Subcutaneous adipose tissue (tissue), 4 donors: ENCODE measurements around the gene PCDHAC2. TPM values are rescaled to one million over a fixed set of nuclear protein-coding genes. Genes with fewer than 3 reads are reported as not detected.

ENCODE experiments used
- total RNA-seq, 4 donors: library from RNA; depleted of rRNA; stranded (reverse); fragments of >200 nt; gene quantifications; one replicate each; pipeline ENCODE4 v1.1.0, GENCODE V29; 2016
- TF ChIP-seq, protein P1 (sequence below): fragments of 450-650 bp; IDR thresholded peaks from one replicate; pipeline ENCODE4 v1.5.1; 2016; ENCODE audit warnings: low read depth, mild to moderate bottlenecking, control low read depth, antibody characterized with exemption, moderate library complexity

PCDHAC2 gene
- total RNA-seq, 4 donors from 2014 or later = 0.49 to 1.1 (median 0.81) TPM

DNA sequence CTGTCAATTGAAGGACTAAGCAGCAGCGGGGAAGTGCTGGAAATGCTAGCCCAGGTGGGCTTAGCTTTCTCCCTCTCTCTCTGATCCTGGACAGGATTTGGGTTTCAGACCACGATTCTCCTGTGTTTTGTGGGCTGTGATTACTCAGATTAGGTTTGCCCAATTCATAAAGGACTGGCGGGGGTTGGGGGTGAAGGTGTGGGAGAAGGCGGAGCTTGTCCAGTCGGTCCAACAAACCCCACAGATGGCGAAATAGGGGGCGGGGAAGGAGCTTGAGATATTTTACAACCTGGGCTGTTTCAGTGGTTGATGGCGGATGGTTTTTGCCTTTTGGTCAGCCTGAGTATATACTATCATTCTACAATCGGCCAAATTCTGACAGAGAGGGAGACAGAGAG lies 35.2 kb downstream of the PCDHAC2 start:
- TF ChIP-seq, protein P1, sequence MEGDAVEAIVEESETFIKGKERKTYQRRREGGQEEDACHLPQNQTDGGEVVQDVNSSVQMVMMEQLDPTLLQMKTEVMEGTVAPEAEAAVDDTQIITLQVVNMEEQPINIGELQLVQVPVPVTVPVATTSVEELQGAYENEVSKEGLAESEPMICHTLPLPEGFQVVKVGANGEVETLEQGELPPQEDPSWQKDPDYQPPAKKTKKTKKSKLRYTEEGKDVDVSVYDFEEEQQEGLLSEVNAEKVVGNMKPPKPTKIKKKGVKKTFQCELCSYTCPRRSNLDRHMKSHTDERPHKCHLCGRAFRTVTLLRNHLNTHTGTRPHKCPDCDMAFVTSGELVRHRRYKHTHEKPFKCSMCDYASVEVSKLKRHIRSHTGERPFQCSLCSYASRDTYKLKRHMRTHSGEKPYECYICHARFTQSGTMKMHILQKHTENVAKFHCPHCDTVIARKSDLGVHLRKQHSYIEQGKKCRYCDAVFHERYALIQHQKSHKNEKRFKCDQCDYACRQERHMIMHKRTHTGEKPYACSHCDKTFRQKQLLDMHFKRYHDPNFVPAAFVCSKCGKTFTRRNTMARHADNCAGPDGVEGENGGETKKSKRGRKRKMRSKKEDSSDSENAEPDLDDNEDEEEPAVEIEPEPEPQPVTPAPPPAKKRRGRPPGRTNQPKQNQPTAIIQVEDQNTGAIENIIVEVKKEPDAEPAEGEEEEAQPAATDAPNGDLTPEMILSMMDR = no peak

DNA sequence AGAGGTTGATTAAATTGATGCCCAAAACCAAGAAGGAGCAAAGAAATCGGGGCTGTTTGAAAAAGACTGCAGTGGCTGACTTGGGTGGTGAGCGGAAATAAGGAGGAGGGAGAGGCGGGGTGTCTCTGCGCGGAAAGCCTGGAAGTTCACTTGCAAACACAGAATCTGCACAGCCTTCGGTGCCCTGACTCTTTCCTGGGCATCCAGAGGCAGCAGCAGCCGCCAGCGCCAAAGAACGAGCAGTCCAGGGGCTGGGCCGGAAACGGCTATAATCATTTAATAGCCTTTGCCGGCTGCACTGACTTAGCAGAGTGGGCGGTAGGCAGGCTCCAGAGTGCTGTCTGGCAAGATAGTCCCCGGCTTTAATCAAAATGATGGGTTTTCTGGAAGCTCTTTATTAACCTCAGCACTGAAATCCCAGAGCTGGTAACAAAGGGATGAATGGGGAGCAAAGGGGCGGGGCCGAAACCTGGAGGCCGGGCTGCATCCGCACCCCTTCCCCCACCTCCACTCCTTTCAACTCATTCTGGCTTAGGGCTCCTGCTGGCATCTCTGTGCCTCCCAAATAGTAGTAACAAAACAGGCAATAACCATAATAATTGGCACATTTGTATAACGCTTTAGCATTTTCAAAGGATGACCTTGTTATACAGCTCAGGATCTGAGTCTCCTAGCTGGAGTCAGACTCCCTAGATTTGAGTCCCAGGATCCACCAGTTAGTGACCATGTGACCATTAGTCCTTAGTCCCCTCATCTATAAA lies 35.7 kb downstream of the PCDHAC2 start:
- TF ChIP-seq, protein P1 = no peak

DNA sequence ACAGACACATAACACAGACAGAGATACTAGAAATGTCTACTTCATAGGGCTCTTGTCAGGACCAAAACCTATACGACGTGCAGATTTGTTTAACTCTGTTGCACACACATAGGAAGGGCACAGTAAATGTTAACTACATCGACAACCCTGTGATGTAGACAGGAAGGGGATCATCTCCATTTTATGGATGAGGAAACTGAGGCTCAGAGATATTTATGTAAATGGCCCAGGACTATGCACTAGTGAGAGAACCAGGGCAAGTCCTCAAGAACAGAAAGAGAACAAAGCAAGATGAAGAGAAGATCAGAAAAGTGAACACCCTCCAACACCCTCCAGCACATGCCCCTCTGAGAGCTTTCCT lies 36.3 kb downstream of the PCDHAC2 start:
- TF ChIP-seq, protein P1 = no peak

DNA sequence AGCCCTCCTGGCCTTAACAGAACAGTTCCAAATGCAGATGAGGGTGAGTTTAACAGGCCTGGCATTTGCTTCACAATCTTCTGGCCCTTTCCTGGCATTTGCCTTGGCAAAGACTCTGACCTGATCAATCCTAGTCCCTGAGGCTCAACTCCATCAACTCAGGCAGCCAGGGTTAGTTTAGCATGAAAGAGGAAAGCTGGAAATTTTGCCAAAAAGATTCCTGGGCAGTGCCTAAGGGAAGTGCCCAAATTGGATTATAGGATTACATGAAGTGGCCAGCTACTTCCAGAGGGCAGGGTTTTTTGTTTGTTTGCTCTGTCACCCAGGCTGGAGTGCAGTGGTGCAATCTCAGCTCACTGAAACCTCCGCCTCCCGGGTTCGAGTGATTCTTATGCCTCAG lies 36.8 kb downstream of the PCDHAC2 start:
- TF ChIP-seq, protein P1 = no peak

DNA sequence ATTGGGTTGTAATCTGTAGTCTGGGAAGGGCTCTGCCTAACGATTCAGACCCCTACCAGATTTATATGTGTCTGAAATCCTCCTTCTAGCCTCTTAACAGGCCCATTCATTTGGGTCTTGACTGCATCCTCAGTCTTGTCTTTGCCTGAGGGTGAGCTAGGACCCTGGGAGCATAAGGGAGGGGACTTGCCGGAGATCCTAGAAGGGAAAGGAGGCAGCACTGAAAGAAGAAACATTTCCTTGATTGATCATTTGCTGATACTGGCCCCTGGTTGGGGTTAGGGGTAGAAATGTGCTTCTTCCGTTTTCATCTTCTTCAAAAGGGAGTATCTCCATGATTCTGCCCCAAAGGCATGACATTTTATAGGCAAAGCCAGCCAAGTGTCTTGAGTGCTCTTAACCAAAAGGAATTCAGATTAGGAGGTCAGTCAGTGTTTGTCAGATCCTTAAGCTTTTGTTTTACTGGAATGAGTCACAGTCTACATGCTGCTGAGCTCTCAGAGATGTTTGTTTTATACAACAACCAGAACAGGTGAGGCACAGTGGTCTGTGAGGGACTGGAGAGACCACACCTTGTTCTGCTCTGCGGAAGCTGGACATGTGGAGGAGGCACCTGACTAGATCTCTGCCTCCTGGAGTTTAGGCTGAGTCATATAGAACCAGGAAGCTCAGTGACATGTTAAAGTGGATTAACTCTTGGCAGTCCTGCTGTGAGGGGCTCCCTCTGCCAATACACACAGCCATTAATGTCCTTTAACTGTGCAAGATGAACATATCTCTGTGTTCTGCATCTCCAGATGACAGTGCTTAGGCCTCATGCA lies 37.7 kb downstream of the PCDHAC2 start:
- TF ChIP-seq, protein P1 = no peak

DNA sequence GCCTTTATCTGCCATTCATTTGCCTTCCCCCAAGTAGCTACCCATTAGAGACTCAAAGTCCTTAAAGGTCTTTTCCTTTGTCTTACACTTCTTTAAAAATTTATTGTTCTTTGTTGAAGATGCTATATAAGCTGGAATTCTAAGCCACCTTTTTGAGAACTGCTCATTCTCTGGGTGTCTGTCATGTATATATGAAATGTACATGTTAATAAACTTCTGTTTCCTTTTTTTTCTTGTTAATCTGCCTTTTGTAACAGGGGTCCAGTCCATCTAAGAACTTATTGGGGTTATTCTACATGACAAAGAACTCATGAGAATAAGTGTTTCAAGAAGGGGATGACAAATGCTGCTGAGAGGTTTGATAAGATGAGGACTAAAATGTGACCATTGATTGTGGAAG lies 41.5 kb downstream of the PCDHAC2 start:
- TF ChIP-seq, protein P1 = no peak

DNA sequence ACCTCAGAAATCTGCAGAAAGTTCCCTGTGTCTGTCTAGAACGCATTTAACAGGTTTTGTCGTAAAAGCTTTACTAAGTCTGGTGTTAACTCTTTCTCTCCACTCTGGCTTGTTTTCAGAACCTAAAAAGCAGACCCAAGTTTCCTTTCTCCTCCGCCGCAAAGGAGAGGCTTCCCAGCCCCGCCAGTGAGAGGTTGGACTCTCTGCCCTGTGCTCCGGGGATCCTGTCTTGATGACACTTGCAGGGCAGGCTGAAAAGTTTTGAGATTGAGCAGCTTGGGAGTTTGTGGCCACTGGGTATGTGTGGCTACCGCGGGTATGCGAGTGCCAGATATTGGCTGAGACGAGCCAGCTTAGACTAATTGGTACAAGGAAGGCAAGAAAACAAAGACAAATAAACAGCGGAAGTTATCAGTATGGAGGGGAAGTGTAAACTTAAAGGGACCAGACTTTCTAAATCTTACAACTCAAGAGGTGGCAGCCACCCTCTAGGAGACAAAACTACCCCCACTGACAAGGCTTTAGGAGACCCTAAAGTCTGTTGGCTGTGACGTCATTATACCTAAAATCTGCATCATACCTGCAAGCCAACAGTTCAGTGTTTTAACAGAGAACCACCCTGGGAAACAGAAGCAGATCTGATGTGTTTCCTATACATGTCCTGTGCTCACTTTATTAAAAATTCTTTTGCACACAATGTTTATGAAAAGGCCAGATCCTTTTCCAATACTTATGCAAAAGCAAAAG lies 43.9 kb downstream of the PCDHAC2 start:
- TF ChIP-seq, protein P1 = no peak
